Tibial nerve (tissue), 4 donors: ENCODE data around the gene CTXN1.

Experiments
- EP300 ChIP-seq, 2 donors: sonication (generic); formaldehyde crosslinking; IDR thresholded peaks; one replicate each; pipeline ENCODE4 v1.6.1; 2017; ENCODE audit warnings: antibody characterized with exemption in 2 of 2, mild to moderate bottlenecking in 1 of 2
- TF ChIP-seq, protein P1 (sequence below), 5 experiments: fragments of 200-600 bp in 3 of 5; fragments of 450-650 bp in 2 of 5; sonication (generic) in 3 of 5; IDR thresholded peaks; one replicate each; pipeline ENCODE4 v1.5.1; 2016 to 2019; ENCODE audit warnings: antibody characterized with exemption in 5 of 5, mild to moderate bottlenecking in 3 of 5, moderate library complexity in 2 of 5

DNA sequence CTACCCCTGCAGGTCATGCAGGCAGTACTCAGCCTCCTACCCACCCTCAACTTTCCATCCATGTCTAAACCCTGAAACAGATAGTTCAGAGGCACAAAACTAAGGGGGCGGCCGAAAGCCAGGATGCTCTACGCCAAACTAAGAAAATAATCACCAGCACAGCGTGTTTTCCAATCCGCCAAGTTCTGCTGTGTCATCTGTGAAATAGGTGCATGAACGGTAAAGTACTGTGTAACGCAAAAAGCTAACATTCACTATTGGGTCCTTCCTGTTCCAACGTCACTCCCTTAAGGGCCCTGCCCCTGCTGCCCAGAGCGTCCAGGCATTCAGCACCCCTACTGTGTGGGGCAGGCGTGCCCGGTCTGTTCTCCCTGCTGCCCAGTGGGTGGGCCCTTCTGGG lies 29.8 kb upstream of the CTXN1 start:
- TF ChIP-seq, protein P1, sequence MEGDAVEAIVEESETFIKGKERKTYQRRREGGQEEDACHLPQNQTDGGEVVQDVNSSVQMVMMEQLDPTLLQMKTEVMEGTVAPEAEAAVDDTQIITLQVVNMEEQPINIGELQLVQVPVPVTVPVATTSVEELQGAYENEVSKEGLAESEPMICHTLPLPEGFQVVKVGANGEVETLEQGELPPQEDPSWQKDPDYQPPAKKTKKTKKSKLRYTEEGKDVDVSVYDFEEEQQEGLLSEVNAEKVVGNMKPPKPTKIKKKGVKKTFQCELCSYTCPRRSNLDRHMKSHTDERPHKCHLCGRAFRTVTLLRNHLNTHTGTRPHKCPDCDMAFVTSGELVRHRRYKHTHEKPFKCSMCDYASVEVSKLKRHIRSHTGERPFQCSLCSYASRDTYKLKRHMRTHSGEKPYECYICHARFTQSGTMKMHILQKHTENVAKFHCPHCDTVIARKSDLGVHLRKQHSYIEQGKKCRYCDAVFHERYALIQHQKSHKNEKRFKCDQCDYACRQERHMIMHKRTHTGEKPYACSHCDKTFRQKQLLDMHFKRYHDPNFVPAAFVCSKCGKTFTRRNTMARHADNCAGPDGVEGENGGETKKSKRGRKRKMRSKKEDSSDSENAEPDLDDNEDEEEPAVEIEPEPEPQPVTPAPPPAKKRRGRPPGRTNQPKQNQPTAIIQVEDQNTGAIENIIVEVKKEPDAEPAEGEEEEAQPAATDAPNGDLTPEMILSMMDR (IDR thresholded peaks at IDR 0.05): no peak
- no peak for TF ChIP-seq EP300 (IDR thresholded peaks at IDR 0.05)
